GM19463 (cell line): ENCODE measurements around the gene HSPA12A.

Source experiments
- ATAC-seq: cut with Tn5 transposase; IDR thresholded peaks from one replicate; pipeline ENCODE4 v1.9.1; 2021; ENCODE audit warnings: mild to moderate bottlenecking, moderate library complexity; ENCODE audit not compliant: unreplicated experiment

HSPA12A gene

GRCh38 chr10:116672891-116673290 is 69.5 kb downstream of the HSPA12A start:
- ATAC-seq, result no peak

GRCh38 chr10:116671274-116671926 is 71.0 kb downstream of the HSPA12A start:
- no peak for ATAC-seq

GRCh38 chr10:116670706-116671105 is 71.7 kb downstream of the HSPA12A start:
- ATAC-seq, result no peak

GRCh38 chr10:116669832-116670644 is 72.3 kb downstream of the HSPA12A start:
- ATAC-seq, result no peak

- no peak for ATAC-seq
These were observed 73.3 kb downstream of the HSPA12A start for GRCh38 chr10:116669080-116669479.

- ATAC-seq, result no peak
These were observed 73.9 kb downstream of the HSPA12A start for GRCh38 chr10:116668446-116668845.

GRCh38 chr10:116668018-116668417 is 74.3 kb downstream of the HSPA12A start:
- no peak for ATAC-seq

GRCh38 chr10:116667484-116667883 is 74.9 kb downstream of the HSPA12A start:
- ATAC-seq, result no peak

- no peak for ATAC-seq
These were observed 76.7 kb downstream of the HSPA12A start for GRCh38 chr10:116665541-116666125.

GRCh38 chr10:116664631-116665030 is 77.7 kb downstream of the HSPA12A start:
- ATAC-seq, result no peak

GRCh38 chr10:116663342-116663741 is 79.0 kb downstream of the HSPA12A start:
- no peak for ATAC-seq

GRCh38 chr10:116660860-116661259 is 81.5 kb downstream of the HSPA12A start:
- no peak for ATAC-seq

- ATAC-seq, result no peak
These were observed 83.2 kb downstream of the HSPA12A start for GRCh38 chr10:116659049-116659670.

- no peak for ATAC-seq
These were observed 84.4 kb downstream of the HSPA12A start for GRCh38 chr10:116657863-116658551.

- no peak for ATAC-seq
These were observed 86.3 kb downstream of the HSPA12A start for GRCh38 chr10:116656044-116656443.

- no peak for ATAC-seq
These were observed 86.8 kb downstream of the HSPA12A start for GRCh38 chr10:116655568-116655967.

- ATAC-seq, result no peak
These were observed 87.5 kb downstream of the HSPA12A start for GRCh38 chr10:116654816-116655215.

- no peak for ATAC-seq
These were observed 88.5 kb downstream of the HSPA12A start for GRCh38 chr10:116653885-116654284.

- ATAC-seq, result no peak
These were observed 93.5 kb downstream of the HSPA12A start for GRCh38 chr10:116648903-116649302.

GRCh38 chr10:116646502-116646901 is 95.9 kb downstream of the HSPA12A start:
- ATAC-seq, result no peak

GRCh38 chr10:116637830-116638229 is 104.5 kb downstream of the HSPA12A start:
- no peak for ATAC-seq
